GM23248 (cell line): Measurements from ENCODE around the gene CKAP4. TPM values are rescaled to one million over a fixed set of nuclear protein-coding genes. Genes with fewer than 3 reads are reported as not detected.

Experiments
- DNase-seq: peaks from one replicate; pipeline ENCODE4 v3.0.0-alpha.2; 2015
- H2AFZ ChIP-seq: fragments of 200-600 bp; sonication (generic); 2 replicates; pipeline ENCODE4 v1.6.1; 2016; ENCODE audit warnings: antibody characterized with exemption
- H3F3A ChIP-seq: fragments of 200-600 bp; sonication (generic); 2 replicates; pipeline ENCODE4 v1.6.1; 2016; ENCODE audit warnings: mild to moderate bottlenecking, antibody characterized with exemption, mixed run types; ENCODE audit not compliant: insufficient read depth
- H3K27ac ChIP-seq: fragments of 200-600 bp; sonication (generic); 2 replicates; pipeline ENCODE4 v1.5.1; 2016; ENCODE audit warnings: mild to moderate bottlenecking
- H3K27me3 ChIP-seq: fragments of 200-600 bp; sonication (generic); replicated peaks from 2 replicates; pipeline ENCODE4 v1.6.1; 2016; ENCODE audit warnings: mild to moderate bottlenecking; ENCODE audit not compliant: insufficient read depth
- H3K36me3 ChIP-seq: fragments of 200-600 bp; sonication (generic); 2 replicates; pipeline ENCODE4 v1.6.1; 2016; ENCODE audit warnings: low read depth, mild to moderate bottlenecking
- H3K4me1 ChIP-seq: fragments of 200-600 bp; sonication (generic); 2 replicates; pipeline ENCODE4 v1.6.1; 2016; ENCODE audit warnings: mild to moderate bottlenecking; ENCODE audit not compliant: insufficient read depth
- H3K4me2 ChIP-seq: fragments of 200-600 bp; sonication (generic); one replicate; pipeline ENCODE4 v1.6.1; 2016; ENCODE audit warnings: mild to moderate bottlenecking; ENCODE audit not compliant: unreplicated experiment
- H3K4me3 ChIP-seq: fragments of 200-600 bp; sonication (generic); 2 replicates; pipeline ENCODE4 v1.5.1; 2016; ENCODE audit warnings: mild to moderate bottlenecking
- H3K79me2 ChIP-seq: fragments of 200-600 bp; sonication (generic); 2 replicates; pipeline ENCODE4 v1.6.1; 2016; ENCODE audit warnings: mild to moderate bottlenecking; ENCODE audit not compliant: insufficient read depth
- H3K9ac ChIP-seq: fragments of 200-600 bp; sonication (generic); 2 replicates; pipeline ENCODE4 v1.6.1; 2016; ENCODE audit warnings: mild to moderate bottlenecking
- H3K9me2 ChIP-seq: fragments of 200-600 bp; sonication (generic); 2 replicates; pipeline ENCODE4 v1.6.1; 2016; ENCODE audit warnings: mixed run types, mild to moderate bottlenecking, moderate library complexity; ENCODE audit not compliant: insufficient read depth
- H3K9me3 ChIP-seq: fragments of 200-600 bp; sonication (generic); one replicate; pipeline ENCODE4 v1.6.1; 2017; ENCODE audit warnings: low read depth
- H4K20me1 ChIP-seq: fragments of 200-600 bp; sonication (generic); 2 replicates; pipeline ENCODE4 v1.6.0; 2016; ENCODE audit not compliant: insufficient read depth
- EZH2 ChIP-seq: fragments of 200-600 bp; sonication (generic); IDR thresholded peaks from 2 replicates; pipeline ENCODE4 v1.6.1; 2018; ENCODE audit warnings: antibody characterized with exemption, mild to moderate bottlenecking; ENCODE audit not compliant: insufficient read depth, poor library complexity, severe bottlenecking
- EZH2phosphoT487 ChIP-seq: fragments of 200-600 bp; sonication (generic); IDR thresholded peaks from 2 replicates; pipeline ENCODE4 v1.6.1; 2018; ENCODE audit warnings: antibody characterized with exemption, moderate library complexity, mild to moderate bottlenecking, low read depth; ENCODE audit not compliant: insufficient read depth
- WGBS, 2 experiments: methylation state at CpG; one replicate each; pipeline ENCODE4 v1.1.6; 2015 to 2017; ENCODE audit warnings: low lambda C conversion rate in 2 of 2, low coverage in 1 of 2; ENCODE audit errors: missing lambda C conversion rate in 2 of 2; 5-methylcytosine and 5-hydroxymethylcytosine counted together
- in situ Hi-C: fragments of 300-500 bp; cut with MboI; formaldehyde crosslinking; loops from 2 replicates; pipeline ENCODE4 v1.15.0; 2020
- polyA plus RNA-seq: library from polyadenylated mRNA; unstranded; fragments of >200 nt; fragmentation: Nextera tagmentation; extraction: Ambion mirVana; gene quantifications from 2 replicates; pipeline ENCODE4 v1.2.1, GENCODE V29; 2016
- total RNA-seq: library from RNA; depleted of rRNA; stranded (reverse); fragments of >200 nt; shearing (Covaris generic); gene quantifications from 2 replicates; pipeline ENCODE4 v1.2.3, GENCODE V29; 2014

CKAP4 gene
- total and polyA plus RNA-seq, 2 experiments from 2014 or later = 219 to 318 TPM

- Histone ChIP-seq H2AFZ (no peak overlapping the region), H3K4me1 (peaks cover 40% of the 10 kb centered on the region), H3K4me2 (peak overlapping the region; percentile 87), H3K79me2 (peaks cover 59% of the 10 kb centered on the region), H3K27ac (peak overlapping the region; percentile 96), H3K9me2 (no peaks in the 10 kb centered on the region), H3K9me3 (no peaks in the 10 kb centered on the region), H3F3A (peaks cover 36% of the 10 kb centered on the region), H4K20me1 (peaks cover 12% of the 10 kb centered on the region; the same call in 1 of the 2 replicates), H3K27me3 (no peaks in the 10 kb centered on the region), H3K4me3 (peak overlapping the region; percentile 80), H3K9ac (peak overlapping the region; percentile 95), H3K36me3 (peaks cover 28% of the 10 kb centered on the region)
- in situ Hi-C loops = no loop called here
- TF ChIP-seq EZH2phosphoT487 = no peak
- no peak for TF ChIP-seq EZH2
- DNase-seq = peak; percentile 86
- WGBS, 2 experiments = 2 to 3% methylated on average over 12 of the region's 12 CpGs
These were observed 2.1 kb downstream of the CKAP4 start for GRCh38 chr12:106245767-106246166.

GRCh38 chr12:106243620-106244019, 4.2 kb downstream of the CKAP4 start:
- no peaks in the 10 kb centered on the region for H3K9me2 ChIP-seq
- no peak overlapping the region for H3K9ac ChIP-seq
- TF ChIP-seq EZH2 (no peak), EZH2phosphoT487 (no peak)
- no peak overlapping the region for H2AFZ ChIP-seq
- peaks cover 31% of the 10 kb centered on the region for H3F3A ChIP-seq
- peaks cover 12% of the 10 kb centered on the region; the same call in 1 of the 2 replicates for H4K20me1 ChIP-seq
- H3K27ac ChIP-seq = no peak overlapping the region
- H3K27me3 ChIP-seq = no peaks in the 10 kb centered on the region
- H3K9me3 ChIP-seq = no peaks in the 10 kb centered on the region
- no peak for DNase-seq
- H3K36me3 ChIP-seq = peaks cover 48% of the 10 kb centered on the region
- peak overlapping the region; percentile 80; the same call in 1 of the 2 replicates for H3K4me3 ChIP-seq
- in situ Hi-C loops = no loop called here
- H3K4me1 ChIP-seq = peaks cover 40% of the 10 kb centered on the region
- H3K4me2 ChIP-seq = peak overlapping the region; percentile 87
- H3K79me2 ChIP-seq = peaks cover 80% of the 10 kb centered on the region

- DNase-seq = no peak
- Histone ChIP-seq H3K4me1 (peaks cover 38% of the 10 kb centered on the region), H3K9me3 (no peaks in the 10 kb centered on the region), H3K27me3 (no peaks in the 10 kb centered on the region), H3K79me2 (peaks cover 87% of the 10 kb centered on the region), H3K36me3 (peaks cover 67% of the 10 kb centered on the region), H4K20me1 (peaks cover 12% of the 10 kb centered on the region; the same call in 1 of the 2 replicates), H3K27ac (no peak overlapping the region; the same call in 1 of the 2 replicates), H3K4me2 (no peak overlapping the region), H3K9me2 (no peaks in the 10 kb centered on the region), H3K9ac (no peak overlapping the region), H3F3A (peaks cover 49% of the 10 kb centered on the region), H2AFZ (no peak overlapping the region), H3K4me3 (no peak overlapping the region)
- in situ Hi-C loops = no loop called here
- TF ChIP-seq EZH2phosphoT487 (no peak), EZH2 (no peak)
These were observed 7.0 kb downstream of the CKAP4 start for GRCh38 chr12:106240821-106241220.

GRCh38 chr12:106239951-106240335, 7.9 kb downstream of the CKAP4 start:
- TF ChIP-seq EZH2phosphoT487 (no peak), EZH2 (no peak)
- DNase-seq = no peak
- H3K27me3 ChIP-seq = no peaks in the 10 kb centered on the region
- no peaks in the 10 kb centered on the region for H3K9me2 ChIP-seq
- H3K27ac ChIP-seq = no peak overlapping the region
- no peak overlapping the region for H3K4me2 ChIP-seq
- WGBS, 2 experiments = 90 to 92% methylated on average over 12 of the region's 12 CpGs
- H3F3A ChIP-seq = peaks cover 49% of the 10 kb centered on the region
- peaks cover 67% of the 10 kb centered on the region for H3K36me3 ChIP-seq
- peaks cover 79% of the 10 kb centered on the region for H3K79me2 ChIP-seq
- H3K4me3 ChIP-seq = no peak overlapping the region
- no peaks in the 10 kb centered on the region for H3K9me3 ChIP-seq
- no peak overlapping the region for H2AFZ ChIP-seq
- H4K20me1 ChIP-seq = peaks cover 9% of the 10 kb centered on the region; the same call in 1 of the 2 replicates
- in situ Hi-C loops = no loop called here
- H3K9ac ChIP-seq = no peak overlapping the region
- peaks cover 30% of the 10 kb centered on the region for H3K4me1 ChIP-seq
